ENCODE measurements around the gene ZNF711.

DNA sequence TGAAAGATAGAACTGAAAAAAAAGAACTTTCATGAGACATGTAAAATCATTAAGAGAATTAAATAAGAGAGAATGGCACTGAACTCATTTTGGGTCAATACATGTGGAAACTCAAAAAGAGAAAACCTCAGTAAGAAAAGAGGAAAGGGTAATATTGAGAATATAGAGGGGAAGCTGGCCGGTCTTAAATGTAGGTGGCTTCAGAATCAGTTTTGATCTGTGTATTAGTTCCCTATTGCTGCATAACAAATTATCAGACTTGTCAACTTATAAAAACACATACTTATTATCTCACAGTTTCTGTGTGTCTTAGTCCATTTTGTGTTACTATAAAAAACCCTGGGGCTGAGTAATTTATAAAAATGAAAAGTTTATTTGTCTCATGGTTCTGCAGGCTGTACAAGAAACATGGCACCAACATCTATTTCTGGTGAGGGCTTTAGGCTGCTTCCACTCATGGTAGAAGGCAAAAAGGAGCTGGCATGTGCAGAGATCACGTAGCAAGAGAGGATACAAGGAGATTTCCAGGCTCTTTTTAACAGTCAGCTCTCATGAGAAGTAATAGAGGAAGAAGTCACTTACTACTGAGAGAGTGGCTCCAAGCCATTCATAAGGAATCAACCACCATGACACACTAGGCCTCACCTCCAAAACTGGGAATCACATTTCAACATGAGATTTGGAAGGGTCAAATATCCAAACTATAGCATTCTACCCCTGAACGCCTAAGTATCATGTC lies 29.8 kb upstream of the ZNF711 start:
- TF ChIP-seq, protein P1, sequence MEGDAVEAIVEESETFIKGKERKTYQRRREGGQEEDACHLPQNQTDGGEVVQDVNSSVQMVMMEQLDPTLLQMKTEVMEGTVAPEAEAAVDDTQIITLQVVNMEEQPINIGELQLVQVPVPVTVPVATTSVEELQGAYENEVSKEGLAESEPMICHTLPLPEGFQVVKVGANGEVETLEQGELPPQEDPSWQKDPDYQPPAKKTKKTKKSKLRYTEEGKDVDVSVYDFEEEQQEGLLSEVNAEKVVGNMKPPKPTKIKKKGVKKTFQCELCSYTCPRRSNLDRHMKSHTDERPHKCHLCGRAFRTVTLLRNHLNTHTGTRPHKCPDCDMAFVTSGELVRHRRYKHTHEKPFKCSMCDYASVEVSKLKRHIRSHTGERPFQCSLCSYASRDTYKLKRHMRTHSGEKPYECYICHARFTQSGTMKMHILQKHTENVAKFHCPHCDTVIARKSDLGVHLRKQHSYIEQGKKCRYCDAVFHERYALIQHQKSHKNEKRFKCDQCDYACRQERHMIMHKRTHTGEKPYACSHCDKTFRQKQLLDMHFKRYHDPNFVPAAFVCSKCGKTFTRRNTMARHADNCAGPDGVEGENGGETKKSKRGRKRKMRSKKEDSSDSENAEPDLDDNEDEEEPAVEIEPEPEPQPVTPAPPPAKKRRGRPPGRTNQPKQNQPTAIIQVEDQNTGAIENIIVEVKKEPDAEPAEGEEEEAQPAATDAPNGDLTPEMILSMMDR (IDR thresholded peaks at IDR 0.05; ENCODE audit: low read depth, low read length): no peak
- TF ChIP-seq EZH2phosphoT487 (IDR thresholded peaks at IDR 0.05; ENCODE audit: low read depth): no peak

Data from OCI-LY3 (cell line).